Measurements from ENCODE around the gene IDH1. TPM values are rescaled to one million over a fixed set of nuclear protein-coding genes. Genes with fewer than 3 reads are reported as not detected.

Gene IDH1
- total and polyA plus RNA-seq, 2 of the 13 experiments (the other 11 are each of a cell fraction or from before 2014, with no cell fraction given) = 312 to 1,077 TPM

DNA sequence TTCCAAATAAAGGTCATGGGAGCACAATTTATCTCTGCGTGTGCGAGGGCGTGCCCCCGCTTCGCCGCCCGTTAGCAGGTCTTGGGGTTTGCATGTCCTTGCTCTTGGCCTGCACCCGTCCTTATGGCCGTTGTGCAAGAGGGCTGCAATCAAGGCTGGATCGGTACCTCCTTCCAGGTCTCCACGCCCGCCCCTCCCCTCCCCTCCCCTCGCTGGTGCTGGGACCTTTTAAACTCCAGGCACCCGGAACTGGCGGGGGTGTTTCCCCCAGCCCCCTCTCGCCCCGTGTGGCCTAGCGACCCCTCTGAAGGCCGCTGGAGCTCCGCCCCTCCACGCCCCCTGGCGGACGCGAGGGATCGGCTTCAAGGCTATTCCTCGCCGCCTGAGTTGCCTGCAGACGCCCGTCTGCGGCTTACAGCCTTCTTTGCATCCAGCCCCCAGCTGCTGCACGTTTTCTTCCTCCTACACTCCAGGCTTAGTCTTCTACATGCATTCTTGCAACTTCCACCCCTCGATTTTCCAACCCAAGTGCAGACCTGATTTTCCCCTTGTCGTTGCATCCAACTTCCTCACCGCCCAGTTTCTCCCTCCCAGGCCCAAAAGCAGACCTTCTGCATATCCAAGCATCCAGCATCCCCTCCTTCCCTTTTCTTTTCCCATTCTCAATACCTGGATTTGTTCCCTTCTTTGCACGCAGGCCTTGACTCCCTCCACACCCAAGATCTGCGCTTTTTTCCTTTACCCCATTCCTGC lies 577 bp downstream of the IDH1 start (continued):
- TF ChIP-seq, protein P1, sequence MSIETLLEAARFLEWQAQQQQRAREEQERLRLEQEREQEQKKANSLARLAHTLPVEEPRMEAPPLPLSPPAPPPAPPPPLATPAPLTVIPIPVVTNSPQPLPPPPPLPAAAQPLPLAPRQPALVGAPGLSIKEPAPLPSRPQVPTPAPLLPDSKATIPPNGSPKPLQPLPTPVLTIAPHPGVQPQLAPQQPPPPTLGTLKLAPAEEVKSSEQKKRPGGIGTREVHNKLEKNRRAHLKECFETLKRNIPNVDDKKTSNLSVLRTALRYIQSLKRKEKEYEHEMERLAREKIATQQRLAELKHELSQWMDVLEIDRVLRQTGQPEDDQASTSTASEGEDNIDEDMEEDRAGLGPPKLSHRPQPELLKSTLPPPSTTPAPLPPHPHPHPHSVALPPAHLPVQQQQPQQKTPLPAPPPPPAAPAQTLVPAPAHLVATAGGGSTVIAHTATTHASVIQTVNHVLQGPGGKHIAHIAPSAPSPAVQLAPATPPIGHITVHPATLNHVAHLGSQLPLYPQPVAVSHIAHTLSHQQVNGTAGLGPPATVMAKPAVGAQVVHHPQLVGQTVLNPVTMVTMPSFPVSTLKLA (IDR thresholded peaks at IDR 0.05) = no peak
- TF ChIP-seq TEAD3 (CRISPR knock-in tag; optimal IDR thresholded peaks at IDR 0.05; ENCODE audit: borderline replicate concordance) (peak; percentile 85), ZNF547 (CRISPR knock-in tag; IDR thresholded peaks at IDR 0.05) (peak; percentile 78), KDM4B (CRISPR knock-in tag; IDR thresholded peaks at IDR 0.05) (peak; percentile 87; the same call in 1 of the 2 replicates), HIVEP1 (CRISPR knock-in tag; IDR thresholded peaks at IDR 0.05) (peak; percentile 88), AHR (CRISPR knock-in tag; IDR thresholded peaks at IDR 0.05) (0 out of 2 replicates have a peak, but pooled peaks have one; percentile 9), TARDBP (CRISPR knock-in tag; IDR thresholded peaks at IDR 0.05) (0 out of 2 replicates have a peak, but pooled peaks have one; percentile 60), FOXA1 (IDR thresholded peaks at IDR 0.05) (no peak), FOXA1 (CRISPR knock-in tag; IDR thresholded peaks at IDR 0.05) (peak; percentile 59; the same call in 1 of the 2 replicates), TRIM24 (CRISPR knock-in tag; IDR thresholded peaks at IDR 0.05) (no peak), POLR2A (IDR thresholded peaks at IDR 0.05; ENCODE audit: insufficient read depth in 1 of 2, low read depth in 2 of 2, low read length in 2 of 2) (peak; percentile 84 to 85), ZNF430 (CRISPR knock-in tag; IDR thresholded peaks at IDR 0.05) (no peak; the same call in 1 of the 2 replicates), KDM5B (CRISPR knock-in tag; IDR thresholded peaks at IDR 0.05; ENCODE audit: borderline replicate concordance) (peak; percentile 92), ZBTB38 (CRISPR knock-in tag; IDR thresholded peaks at IDR 0.05) (peak; percentile 52; the same call in 1 of the 2 replicates), RELA (CRISPR knock-in tag; IDR thresholded peaks at IDR 0.05) (no peak), TCF7L2 (IDR thresholded peaks at IDR 0.05; ENCODE audit: low read depth, low read length) (0 out of 2 replicates have a peak, but pooled peaks have one; percentile 4), GATAD2A (CRISPR knock-in tag; IDR thresholded peaks at IDR 0.05) (peak; percentile 90), ZNF274 (CRISPR knock-in tag; IDR thresholded peaks at IDR 0.05) (peak; percentile 45; the same call in 1 of the 2 replicates), MLLT10 (CRISPR knock-in tag; IDR thresholded peaks at IDR 0.05) (0 out of 2 replicates have a peak, but pooled peaks have one; percentile 36)
- TF ChIP-seq, protein P2, sequence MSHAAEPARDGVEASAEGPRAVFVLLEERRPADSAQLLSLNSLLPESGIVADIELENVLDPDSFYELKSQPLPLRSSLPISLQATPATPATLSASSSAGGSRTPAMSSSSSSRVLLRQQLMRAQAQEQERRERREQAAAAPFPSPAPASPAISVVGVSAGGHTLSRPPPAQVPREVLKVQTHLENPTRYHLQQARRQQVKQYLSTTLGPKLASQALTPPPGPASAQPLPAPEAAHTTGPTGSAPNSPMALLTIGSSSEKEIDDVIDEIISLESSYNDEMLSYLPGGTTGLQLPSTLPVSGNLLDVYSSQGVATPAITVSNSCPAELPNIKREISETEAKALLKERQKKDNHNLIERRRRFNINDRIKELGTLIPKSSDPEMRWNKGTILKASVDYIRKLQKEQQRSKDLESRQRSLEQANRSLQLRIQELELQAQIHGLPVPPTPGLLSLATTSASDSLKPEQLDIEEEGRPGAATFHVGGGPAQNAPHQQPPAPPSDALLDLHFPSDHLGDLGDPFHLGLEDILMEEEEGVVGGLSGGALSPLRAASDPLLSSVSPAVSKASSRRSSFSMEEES (CRISPR knock-in tag; IDR thresholded peaks at IDR 0.05) = peak; percentile 79
- TF ChIP-seq, protein P3, sequence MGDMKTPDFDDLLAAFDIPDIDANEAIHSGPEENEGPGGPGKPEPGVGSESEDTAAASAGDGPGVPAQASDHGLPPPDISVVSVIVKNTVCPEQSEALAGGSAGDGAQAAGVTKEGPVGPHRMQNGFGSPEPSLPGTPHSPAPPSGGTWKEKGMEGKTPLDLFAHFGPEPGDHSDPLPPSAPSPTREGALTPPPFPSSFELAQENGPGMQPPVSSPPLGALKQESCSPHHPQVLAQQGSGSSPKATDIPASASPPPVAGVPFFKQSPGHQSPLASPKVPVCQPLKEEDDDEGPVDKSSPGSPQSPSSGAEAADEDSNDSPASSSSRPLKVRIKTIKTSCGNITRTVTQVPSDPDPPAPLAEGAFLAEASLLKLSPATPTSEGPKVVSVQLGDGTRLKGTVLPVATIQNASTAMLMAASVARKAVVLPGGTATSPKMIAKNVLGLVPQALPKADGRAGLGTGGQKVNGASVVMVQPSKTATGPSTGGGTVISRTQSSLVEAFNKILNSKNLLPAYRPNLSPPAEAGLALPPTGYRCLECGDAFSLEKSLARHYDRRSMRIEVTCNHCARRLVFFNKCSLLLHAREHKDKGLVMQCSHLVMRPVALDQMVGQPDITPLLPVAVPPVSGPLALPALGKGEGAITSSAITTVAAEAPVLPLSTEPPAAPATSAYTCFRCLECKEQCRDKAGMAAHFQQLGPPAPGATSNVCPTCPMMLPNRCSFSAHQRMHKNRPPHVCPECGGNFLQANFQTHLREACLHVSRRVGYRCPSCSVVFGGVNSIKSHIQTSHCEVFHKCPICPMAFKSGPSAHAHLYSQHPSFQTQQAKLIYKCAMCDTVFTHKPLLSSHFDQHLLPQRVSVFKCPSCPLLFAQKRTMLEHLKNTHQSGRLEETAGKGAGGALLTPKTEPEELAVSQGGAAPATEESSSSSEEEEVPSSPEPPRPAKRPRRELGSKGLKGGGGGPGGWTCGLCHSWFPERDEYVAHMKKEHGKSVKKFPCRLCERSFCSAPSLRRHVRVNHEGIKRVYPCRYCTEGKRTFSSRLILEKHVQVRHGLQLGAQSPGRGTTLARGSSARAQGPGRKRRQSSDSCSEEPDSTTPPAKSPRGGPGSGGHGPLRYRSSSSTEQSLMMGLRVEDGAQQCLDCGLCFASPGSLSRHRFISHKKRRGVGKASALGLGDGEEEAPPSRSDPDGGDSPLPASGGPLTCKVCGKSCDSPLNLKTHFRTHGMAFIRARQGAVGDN (CRISPR knock-in tag; IDR thresholded peaks at IDR 0.05) = peak; percentile 92
- TF ChIP-seq, protein P4, sequence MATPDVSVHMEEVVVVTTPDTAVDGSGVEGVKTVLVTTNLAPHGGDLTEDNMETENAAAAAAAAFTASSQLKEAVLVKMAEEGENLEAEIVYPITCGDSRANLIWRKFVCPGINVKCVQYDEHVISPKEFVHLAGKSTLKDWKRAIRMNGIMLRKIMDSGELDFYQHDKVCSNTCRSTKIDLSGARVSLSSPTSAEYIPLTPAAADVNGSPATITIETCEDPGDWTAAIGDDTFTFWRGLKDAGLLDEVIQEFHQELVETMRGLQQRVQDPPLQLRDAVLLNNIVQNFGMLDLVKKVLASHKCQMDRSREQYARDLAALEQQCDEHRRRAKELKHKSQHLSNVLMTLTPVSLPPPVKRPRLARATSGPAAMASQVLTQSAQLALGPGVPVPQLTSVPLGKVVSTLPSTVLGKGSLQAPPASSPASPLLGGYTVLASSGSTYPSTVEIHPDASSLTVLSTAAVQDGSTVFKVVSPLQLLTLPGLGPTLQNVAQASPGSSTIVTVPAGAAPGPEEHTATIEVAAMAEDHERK (CRISPR knock-in tag; IDR thresholded peaks at IDR 0.05; ENCODE audit: low read depth) = no peak
- TF ChIP-seq, protein P5, sequence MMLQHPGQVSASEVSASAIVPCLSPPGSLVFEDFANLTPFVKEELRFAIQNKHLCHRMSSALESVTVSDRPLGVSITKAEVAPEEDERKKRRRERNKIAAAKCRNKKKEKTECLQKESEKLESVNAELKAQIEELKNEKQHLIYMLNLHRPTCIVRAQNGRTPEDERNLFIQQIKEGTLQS (CRISPR knock-in tag; IDR thresholded peaks at IDR 0.05) = no peak
